GM12878 (cell line): ENCODE measurements around the gene RAD51B. TPM values are rescaled to one million over a fixed set of nuclear protein-coding genes. Genes with fewer than 3 reads are reported as not detected.

ENCODE experiments used
- ATAC-seq: fragments of 200-7000 bp; cut with Tn5 transposase; 3 replicates; pipeline ENCODE4 v1.9.1; 2020; ENCODE audit warnings: mild to moderate bottlenecking, moderate library complexity
- BruUV-seq: library from RNA; stranded (reverse); fragments of 400-500 nt; replicated peaks from 2 replicates; lab custom pipeline; 2021; lab: Mats Ljungman, UMichigan
- CTCF ChIA-PET: fragments of 300-600 bp; sonication (Branson Sonifier 250); formaldehyde crosslinking; extraction: SDS; loops from one replicate; lab custom pipeline; 2021; ENCODE audit warnings: inconsistent platforms; lab: Yijun Ruan, JAX
- POLR2A ChIA-PET: fragments of 350-600 bp; formaldehyde crosslinking; extraction: SDS; loops from one replicate; lab custom pipeline; 2021; ENCODE audit warnings: inconsistent platforms; lab: Charles Lee
- RAD21 ChIA-PET: fragments of 300-600 bp; sonication (Branson Sonifier 250); formaldehyde crosslinking; loops from one replicate; lab custom pipeline; 2023; ENCODE audit warnings: antibody characterized with exemption; ENCODE audit not compliant: unreplicated experiment; lab: Charles Lee
- SMC1A ChIA-PET: fragments of 300-600 bp; sonication (Branson Sonifier 250); formaldehyde crosslinking; loops from one replicate; lab custom pipeline; 2023; ENCODE audit not compliant: unreplicated experiment, uncharacterized antibody; lab: Charles Lee
- DNase-seq: peaks from one replicate; pipeline ENCODE4 v3.0.0-alpha.2; 2011; ENCODE audit warnings: low read depth, low spot score
- FAIRE-seq: peaks from 3 replicates; lab custom pipeline; 2011; peaks lifted over from hg19 to GRCh38; lab: Jason Lieb, UNC
- H2AFZ ChIP-seq: 2 replicates; pipeline ENCODE4 v1.6.0; 2011; ENCODE audit warnings: low read depth, low read length, control low read depth; ENCODE audit not compliant: control insufficient read depth
- H3K27ac ChIP-seq: 2 replicates; pipeline ENCODE4 v1.5.1; 2011; ENCODE audit warnings: control low read depth; ENCODE audit not compliant: control insufficient read depth, insufficient read depth
- H3K27me3 ChIP-seq, 2 experiments: replicated peaks in 1 of 2; 2 replicates each; pipeline versions ENCODE4 v1.6.0 to v1.6.1; 2011; ENCODE audit warnings: low read length in 1 of 2; ENCODE audit not compliant: control insufficient read depth in 2 of 2, insufficient read depth in 2 of 2
- H3K36me3 ChIP-seq, 2 experiments: 2 replicates each; pipeline ENCODE4 v1.5.1; 2011; ENCODE audit warnings: low read length in 1 of 2; ENCODE audit not compliant: control insufficient read depth in 2 of 2, insufficient read depth in 2 of 2
- H3K4me1 ChIP-seq: 2 replicates; pipeline ENCODE4 v1.6.1; 2011; ENCODE audit warnings: mild to moderate bottlenecking, low read length, moderate library complexity, mixed read lengths; ENCODE audit not compliant: control insufficient read depth, insufficient read depth
- H3K4me2 ChIP-seq: 2 replicates; pipeline ENCODE4 v1.6.0; 2011; ENCODE audit warnings: control low read depth; ENCODE audit not compliant: control insufficient read depth, insufficient read depth
- H3K4me3 ChIP-seq: fragments of 200-600 bp; sonication (generic); 2 replicates; pipeline ENCODE4 v1.5.1; 2016
- H3K79me2 ChIP-seq: 2 replicates; pipeline ENCODE4 v1.6.0; 2011; ENCODE audit warnings: low read length; ENCODE audit not compliant: control insufficient read depth, insufficient read depth
- H3K9ac ChIP-seq: 2 replicates; pipeline ENCODE4 v1.8.0; 2011; ENCODE audit warnings: low read length, control low read depth, mixed read lengths; ENCODE audit not compliant: control insufficient read depth, insufficient read depth
- H3K9me3 ChIP-seq: replicated peaks from 3 replicates; pipeline ENCODE4 v1.5.1; 2011; ENCODE audit warnings: mild to moderate bottlenecking, low read length; ENCODE audit not compliant: control insufficient read depth, insufficient read depth
- H4K20me1 ChIP-seq: 2 replicates; pipeline ENCODE4 v1.6.0; 2011; ENCODE audit not compliant: control insufficient read depth, insufficient read depth
- PRDM15 ChIP-seq: fragments of 450-650 bp; formaldehyde crosslinking; IDR thresholded peaks from 2 replicates; pipeline ENCODE4 v1.4.0; 2020; ENCODE audit warnings: mild to moderate bottlenecking, moderate library complexity
- WGBS: methylation state at CpG from one replicate; pipeline ENCODE4 v1.1.6; 2016; ENCODE audit warnings: low lambda C conversion rate; ENCODE audit not compliant: insufficient replicate concordance, insufficient coverage; ENCODE audit errors: missing lambda C conversion rate; 5-methylcytosine and 5-hydroxymethylcytosine counted together
- in situ Hi-C: fragments of 300-500 bp; cut with MboI; formaldehyde crosslinking; loops from 9 replicates; pipeline ENCODE4 v1.14.3; 2018; ENCODE audit warnings: mixed read lengths
- intact Hi-C: fragments of 100-400 bp; cut with micrococcal nuclease; formaldehyde crosslinking; loops from one replicate; pipeline ENCODE4 v1.14.2; 2022; ENCODE audit not compliant: unreplicated experiment
- polyA plus RNA-seq, 11 experiments: library from polyadenylated mRNA; depleted of rRNA in 4 of 11; unstranded in 6 of 11; stranded (reverse) in 5 of 11; fragments of >200 nt; fragmentation: Nextera tagmentation in 4 of 11; fragmentation: Illumina TruSeq in 1 of 11; extraction: Ambion mirVana in 4 of 11; extraction: Trizol in 1 of 11; gene quantifications; 1 replicate in 1 of 11; 2 replicates in 10 of 11; pipeline versions ENCODE4 v1.2.1 to v1.2.3, GENCODE V29; 2011 to 2016; ENCODE audit warnings: inconsistent platforms in 2 of 11, missing spikeins in 2 of 11, low read depth in 1 of 11
- total RNA-seq, 4 experiments: library from RNA; depleted of rRNA in 3 of 4; stranded (reverse); fragments of >200 nt in 3 of 4; fragmentation: Illumina TruSeq in 1 of 4; extraction: Trizol in 1 of 4; gene quantifications; 2 replicates each; pipeline versions ENCODE4 v1.2.1 to v1.2.3, GENCODE V29; 2013 to 2021
- TF ChIP-seq, protein P1 (sequence below): fragments of 450-650 bp; IDR thresholded peaks from 2 replicates; pipeline ENCODE4 v1.6.1; 2018; ENCODE audit warnings: mild to moderate bottlenecking, low read depth, moderate library complexity; ENCODE audit not compliant: partially characterized antibody

RAD51B gene
- total and polyA plus RNA-seq, 10 of the 15 experiments (the other 5 are each of a cell fraction or from before 2014, with no cell fraction given): 9.8 to 26.8 (median 21.3) TPM

DNA sequence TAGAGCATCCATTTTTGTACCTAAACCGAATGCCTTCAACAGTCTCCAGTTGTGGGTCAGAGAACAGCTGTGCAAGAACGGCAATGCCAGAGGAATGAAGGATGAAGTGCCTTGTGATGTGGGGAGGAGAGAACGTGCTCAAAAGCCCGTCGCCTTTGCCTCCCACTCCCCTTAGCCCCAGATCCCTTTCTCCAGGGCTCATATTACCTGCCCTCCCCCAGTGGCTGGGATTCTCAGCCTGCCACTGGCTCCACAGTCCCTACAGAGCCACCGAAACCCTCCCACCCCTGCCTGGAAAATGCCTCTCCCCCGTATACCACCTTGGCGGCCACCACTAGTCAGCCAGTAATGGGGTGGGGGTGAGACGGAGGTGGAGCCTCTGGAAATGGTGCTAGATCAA lies 814.8 kb downstream of the RAD51B start:
- peaks cover 4% of the 10 kb centered on the region; the same call in 1 of the 2 replicates for H3K4me1 ChIP-seq
- no peak for DNase-seq
- no peaks in the 10 kb centered on the region for H4K20me1 ChIP-seq
- H3K4me2 ChIP-seq: no peak overlapping the region
- no TSS peak for BruUV-seq
- TF ChIP-seq, protein P1, sequence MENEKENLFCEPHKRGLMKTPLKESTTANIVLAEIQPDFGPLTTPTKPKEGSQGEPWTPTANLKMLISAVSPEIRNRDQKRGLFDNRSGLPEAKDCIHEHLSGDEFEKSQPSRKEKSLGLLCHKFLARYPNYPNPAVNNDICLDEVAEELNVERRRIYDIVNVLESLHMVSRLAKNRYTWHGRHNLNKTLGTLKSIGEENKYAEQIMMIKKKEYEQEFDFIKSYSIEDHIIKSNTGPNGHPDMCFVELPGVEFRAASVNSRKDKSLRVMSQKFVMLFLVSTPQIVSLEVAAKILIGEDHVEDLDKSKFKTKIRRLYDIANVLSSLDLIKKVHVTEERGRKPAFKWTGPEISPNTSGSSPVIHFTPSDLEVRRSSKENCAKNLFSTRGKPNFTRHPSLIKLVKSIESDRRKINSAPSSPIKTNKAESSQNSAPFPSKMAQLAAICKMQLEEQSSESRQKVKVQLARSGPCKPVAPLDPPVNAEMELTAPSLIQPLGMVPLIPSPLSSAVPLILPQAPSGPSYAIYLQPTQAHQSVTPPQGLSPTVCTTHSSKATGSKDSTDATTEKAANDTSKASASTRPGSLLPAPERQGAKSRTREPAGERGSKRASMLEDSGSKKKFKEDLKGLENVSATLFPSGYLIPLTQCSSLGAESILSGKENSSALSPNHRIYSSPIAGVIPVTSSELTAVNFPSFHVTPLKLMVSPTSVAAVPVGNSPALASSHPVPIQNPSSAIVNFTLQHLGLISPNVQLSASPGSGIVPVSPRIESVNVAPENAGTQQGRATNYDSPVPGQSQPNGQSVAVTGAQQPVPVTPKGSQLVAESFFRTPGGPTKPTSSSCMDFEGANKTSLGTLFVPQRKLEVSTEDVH: no peak
- TF ChIP-seq PRDM15 (CRISPR knock-in tag): no peak
- no peak overlapping the region for H2AFZ ChIP-seq
- in situ Hi-C loops: no loop called here
- SMC1A ChIA-PET: interaction anchor here (0.8 kb wide), 1 partner anchor 225 kb away, joined by 4 read pairs; no protein-coding TSS in a partner anchor
- H3K79me2 ChIP-seq: no peaks in the 10 kb centered on the region
- intact Hi-C loops: no loop called here
- no peak overlapping the region for H3K27ac ChIP-seq
- POLR2A ChIA-PET: no interaction called here
- no peak overlapping the region for H3K9ac ChIP-seq
- H3K4me3 ChIP-seq: no peak overlapping the region
- H3K27me3 ChIP-seq: no peaks in the 10 kb centered on the region; a peak in 1 of 4 replicates
- CTCF ChIA-PET: no interaction called here
- RAD21 ChIA-PET: no interaction called here
- ATAC-seq: no peak
- WGBS: 76% methylated on average over 9 of the region's 9 CpGs
- no peaks in the 10 kb centered on the region for H3K9me3 ChIP-seq
- no peak for FAIRE-seq
- no peaks in the 10 kb centered on the region for H3K36me3 ChIP-seq
